Stimulated activated CD8-positive, alpha-beta memory T cell treated with anti-CD3 and anti-CD28 coated beads, Interleukin-7, amount 100 ng/mL, for 4 hours (primary cell): ENCODE measurements around the gene HIGD1A.
"Not testable (repeated sequence)": the region's sequence is repeated elsewhere in the genome, so short reads cannot be mapped to it uniquely, and the experiment has no call there.

Source experiments
- DNase-seq, 2 donors: peaks; one replicate each; pipeline ENCODE4 v3.0.0-alpha.2; 2020; ENCODE audit warnings: low read depth in 2 of 2

The HIGD1A gene

GRCh38 chr3:42829083-42829627 lies 24.9 kb upstream of the HIGD1A start:
- DNase-seq = no peak

GRCh38 chr3:42827654-42828053 lies 23.4 kb upstream of the HIGD1A start:
- DNase-seq = no peak

DNA sequence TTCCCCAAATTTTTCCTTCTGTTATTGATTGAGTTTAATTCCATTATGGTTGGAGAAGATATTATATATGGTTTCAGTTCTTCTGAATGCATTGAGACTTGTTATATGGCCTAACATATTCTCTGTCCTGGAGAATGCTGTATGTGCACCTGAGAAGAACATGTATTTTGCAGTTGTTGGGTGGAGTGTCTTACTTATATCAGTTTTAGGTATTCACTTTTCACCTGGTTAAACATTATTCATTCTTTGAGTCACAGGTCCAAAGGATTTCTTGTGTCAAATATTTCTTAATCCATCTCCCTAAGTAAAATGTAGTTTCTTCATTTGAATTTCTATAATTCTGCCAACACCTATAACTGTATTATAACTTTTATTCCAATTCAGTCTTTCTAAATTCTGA lies 22.7 kb upstream of the HIGD1A start:
- no peak for DNase-seq

- DNase-seq = no peak
Observed at GRCh38 chr3:42826141-42826540, 21.9 kb upstream of the HIGD1A start.

GRCh38 chr3:42823351-42823750 lies 19.1 kb upstream of the HIGD1A start:
- no peak for DNase-seq

DNA sequence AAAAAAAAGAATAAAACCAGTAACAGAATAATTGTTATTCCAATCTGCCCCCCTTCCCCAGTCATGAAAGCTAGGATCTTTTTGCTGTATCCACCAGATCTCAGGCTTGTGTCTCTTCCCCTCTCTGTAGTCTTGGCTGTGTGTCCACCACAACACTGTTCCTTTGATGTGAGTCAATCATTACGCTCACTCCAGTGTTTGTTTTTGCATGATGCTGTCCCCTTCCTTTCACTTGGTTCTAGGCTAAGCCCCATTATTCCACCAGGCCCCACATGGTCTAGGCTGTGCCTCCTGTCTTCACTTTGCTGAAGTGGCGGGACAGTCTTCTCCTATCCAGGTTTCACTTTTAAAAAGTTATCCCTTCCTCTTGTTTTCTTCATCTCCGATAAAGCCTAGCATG lies 18.5 kb upstream of the HIGD1A start:
- DNase-seq = no peak

GRCh38 chr3:42820746-42821051 lies 16.4 kb upstream of the HIGD1A start:
- no peak for DNase-seq

DNA sequence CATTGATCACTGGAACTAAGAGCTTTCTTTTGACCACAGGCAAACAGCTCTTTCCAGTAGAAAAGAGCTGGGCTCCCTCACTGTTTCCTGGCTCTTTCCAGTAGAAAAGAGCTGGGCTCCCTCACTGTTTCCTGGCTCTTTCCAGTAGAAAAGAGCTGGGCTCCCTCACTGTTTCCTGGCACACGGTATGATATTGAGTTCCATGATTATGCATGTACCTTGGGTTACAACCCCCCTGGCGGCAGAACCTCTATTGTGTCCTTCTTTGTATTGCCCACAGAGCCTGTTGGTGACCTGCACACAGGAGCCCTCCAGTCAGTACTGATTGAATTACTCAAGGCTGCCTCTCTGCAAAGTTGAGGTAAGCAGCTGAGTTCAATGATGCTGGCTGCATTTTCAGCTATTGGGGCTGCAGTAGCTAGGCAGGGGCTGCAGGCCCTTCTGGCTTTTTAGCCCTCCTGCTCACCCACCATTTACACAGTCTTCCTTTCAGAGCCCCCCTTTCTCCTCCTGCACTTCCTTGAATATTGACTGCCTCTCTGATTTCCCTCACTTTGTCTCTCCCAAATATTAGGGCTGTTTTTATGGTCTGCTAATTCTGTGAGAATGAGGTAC lies 15.2 kb upstream of the HIGD1A start:
- no peak for DNase-seq

- no peak for DNase-seq
Observed at GRCh38 chr3:42815826-42816225, 11.5 kb upstream of the HIGD1A start.

DNA sequence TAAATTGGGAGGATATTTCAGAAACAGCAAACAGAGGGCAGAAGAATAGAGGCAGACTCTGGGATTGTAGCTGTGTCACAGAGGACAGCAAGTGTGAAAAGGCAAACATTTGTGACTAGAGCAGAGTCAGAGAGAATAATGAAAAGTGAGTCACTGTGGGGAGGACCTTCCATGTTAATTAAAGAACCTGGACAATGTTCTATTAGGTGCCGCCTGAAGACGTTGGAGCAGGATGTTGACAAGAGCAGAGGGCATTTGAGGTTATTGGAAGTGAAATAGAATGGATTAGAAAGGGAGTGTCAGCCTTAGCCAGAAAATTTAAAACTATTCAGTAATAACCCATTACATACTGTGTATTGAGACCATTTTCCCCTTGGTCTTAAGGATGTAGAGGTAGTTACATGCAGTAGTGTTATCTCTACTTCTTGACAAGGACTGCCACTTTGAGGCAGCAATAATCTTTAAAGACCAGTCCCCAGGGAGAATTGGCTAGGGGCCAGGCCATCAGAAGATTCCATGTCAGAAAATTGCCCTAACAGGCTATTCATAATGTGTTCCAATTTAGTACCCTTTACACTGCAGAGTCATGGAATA lies 10.7 kb upstream of the HIGD1A start:
- no peak for DNase-seq

GRCh38 chr3:42814246-42814645 lies 10.0 kb upstream of the HIGD1A start:
- no peak for DNase-seq

DNA sequence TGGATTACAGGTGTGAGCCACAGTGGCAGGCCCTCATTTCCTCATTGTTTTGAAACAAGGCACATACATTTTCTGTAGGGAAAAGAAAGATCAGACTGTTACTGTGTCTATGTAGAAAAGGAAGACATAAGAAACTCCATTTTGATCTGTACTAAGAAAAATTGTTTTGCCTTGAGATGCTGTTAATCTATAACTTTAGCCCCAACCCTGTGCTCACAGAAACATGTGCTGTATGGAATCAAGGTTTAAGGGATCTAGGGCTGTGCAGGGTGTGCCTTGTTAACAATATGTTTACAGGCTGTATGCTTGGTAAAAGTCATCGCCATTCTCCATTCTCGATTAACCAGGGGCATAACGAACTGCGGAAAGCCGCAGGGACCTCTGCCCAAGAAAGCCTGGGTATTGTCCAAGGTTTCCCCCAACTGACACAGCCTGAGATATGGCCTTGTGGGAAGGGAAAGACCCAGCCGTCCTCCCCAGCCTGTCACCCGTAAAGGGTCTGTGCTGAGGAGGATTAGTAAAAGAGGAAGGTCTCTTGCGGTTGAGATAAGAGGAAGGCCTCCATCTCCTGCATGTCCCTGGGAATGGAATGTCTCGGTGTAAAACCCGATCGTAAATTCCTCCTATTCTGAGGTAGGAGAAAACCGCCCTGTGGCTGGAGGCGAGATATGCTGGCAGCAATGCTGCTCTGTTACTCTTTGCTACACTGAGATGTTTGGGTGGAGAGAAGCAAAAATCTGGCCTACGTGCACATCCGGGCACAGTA lies 7.0 kb upstream of the HIGD1A start:
- DNase-seq = not testable (repeated sequence)

- DNase-seq = not testable (repeated sequence)
Observed at GRCh38 chr3:42810706-42811105, 6.4 kb upstream of the HIGD1A start.

DNA sequence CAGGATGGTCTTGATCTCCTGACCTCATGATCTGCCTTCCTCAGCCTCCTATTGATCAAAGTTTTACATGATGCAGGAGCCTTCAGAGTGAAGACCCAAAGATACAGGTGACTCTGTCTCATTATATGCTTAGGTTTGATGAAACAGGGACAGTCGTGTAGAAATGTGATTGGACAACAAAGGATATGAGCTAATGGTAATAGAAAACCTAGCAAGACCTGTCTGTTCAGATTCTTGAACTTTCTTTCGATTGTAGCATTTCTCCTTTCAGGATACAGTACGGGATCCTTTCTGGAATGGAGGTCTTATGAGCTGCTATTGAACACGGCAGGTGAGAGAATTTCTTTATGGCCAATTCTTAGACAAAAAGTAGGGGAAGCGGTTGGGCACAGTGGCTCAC lies 4.9 kb upstream of the HIGD1A start, which contains the start of gene ACKR2:
Gene ACKR2, plus strand, starts transcription at position 244 of the 400 bp plus-strand sequence. CDS start 55,058 bp downstream, outside the sequence.
- DNase-seq = no peak

DNA sequence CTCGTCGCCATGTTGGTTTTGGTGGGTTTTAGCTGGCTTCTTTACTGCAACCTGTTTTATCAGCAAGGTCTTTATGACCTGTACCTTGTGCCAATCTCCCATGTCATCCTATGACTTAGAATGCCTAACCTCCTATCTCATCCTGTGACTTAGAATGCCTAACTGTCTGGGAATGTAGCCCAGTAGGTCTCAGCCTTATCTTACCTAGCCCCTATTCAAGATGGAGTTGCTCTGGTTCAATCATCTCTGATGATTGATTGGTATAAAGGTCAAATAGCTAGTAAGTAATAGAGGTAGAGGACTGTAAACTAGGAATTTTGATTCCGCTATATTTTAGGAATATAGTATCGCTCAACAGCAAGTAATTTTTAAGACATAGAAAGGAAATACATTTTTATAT lies 3.6 kb upstream of the HIGD1A start:
- DNase-seq = no peak

GRCh38 chr3:42805141-42805821 lies 991 bp upstream of the HIGD1A start:
- DNase-seq = no peak

DNA sequence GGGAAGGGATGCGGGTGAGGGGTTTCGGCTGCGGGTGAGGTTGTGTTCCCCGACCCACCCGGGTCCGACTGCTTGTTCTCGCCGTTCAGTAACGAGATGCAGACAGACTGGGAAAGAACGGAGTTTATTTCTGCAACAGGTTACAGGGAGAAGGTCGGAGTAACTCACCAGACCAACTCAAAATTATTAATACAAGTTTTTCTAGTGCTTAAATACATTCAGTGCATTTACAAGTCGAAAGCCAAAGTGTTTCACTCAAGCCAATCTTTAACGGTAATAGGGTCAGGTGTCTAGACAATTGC lies 492 bp upstream of the HIGD1A start:
- no peak for DNase-seq

DNA sequence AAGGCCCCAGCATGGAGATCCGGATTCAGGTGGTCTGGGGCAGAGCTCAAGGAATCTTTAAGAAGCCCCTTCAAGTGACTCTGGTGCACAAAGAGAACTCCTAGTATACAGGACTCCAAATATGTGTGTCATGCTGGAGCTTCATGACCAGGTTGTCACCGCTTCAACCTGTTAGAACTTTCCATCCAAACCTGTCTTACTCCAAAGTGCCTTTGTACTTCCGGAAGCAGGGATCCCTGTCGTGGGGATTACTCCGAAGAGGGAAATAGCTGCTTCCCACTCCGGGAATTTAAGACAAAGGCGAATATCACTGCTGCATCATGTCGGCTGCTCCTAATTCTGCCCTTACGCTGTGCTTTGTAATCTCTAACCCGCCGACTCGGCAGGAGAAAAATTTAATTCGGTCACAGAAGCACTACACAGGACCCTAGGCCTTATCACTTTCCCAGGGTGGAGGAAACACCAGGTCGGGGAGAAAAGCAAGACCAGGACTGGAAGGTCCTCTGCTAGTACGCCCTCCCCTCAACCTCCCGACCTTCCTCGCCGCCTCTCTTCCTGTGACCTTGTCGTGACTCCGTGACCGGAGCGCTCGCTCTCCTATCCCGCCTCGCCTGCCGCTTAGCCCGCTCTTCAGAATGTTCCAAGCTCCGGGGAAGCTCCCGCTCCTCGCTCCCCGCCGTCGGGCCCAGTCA lies 730 bp downstream of the HIGD1A start:
- peak in 1 of 2 donors; percentile 3 for DNase-seq

DNA sequence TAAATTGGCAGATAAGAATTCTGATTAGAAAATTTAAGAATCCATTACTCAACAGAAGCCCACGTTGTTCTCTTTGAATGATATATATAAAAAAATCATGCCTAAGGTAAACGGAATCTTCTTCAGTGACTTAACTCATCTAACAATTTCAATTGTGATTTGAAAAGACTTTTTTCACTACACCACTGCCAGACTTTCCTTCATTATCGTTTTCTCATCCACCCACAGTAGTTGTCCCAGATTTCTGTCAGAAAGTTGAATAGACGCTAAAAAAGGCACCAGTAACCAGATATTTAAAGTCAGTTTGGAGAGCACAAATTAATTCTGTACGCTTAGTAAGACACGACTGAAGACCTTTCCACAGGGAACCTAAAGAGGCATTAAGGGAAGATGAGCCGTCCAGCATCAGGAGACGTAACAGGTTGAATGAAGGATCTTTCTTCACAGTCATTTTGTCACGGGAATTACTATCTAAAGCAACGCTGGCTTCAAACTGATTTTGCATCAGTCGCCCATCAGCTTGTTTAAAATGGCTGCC lies 1.3 kb downstream of the HIGD1A start:
- no peak for DNase-seq

DNA sequence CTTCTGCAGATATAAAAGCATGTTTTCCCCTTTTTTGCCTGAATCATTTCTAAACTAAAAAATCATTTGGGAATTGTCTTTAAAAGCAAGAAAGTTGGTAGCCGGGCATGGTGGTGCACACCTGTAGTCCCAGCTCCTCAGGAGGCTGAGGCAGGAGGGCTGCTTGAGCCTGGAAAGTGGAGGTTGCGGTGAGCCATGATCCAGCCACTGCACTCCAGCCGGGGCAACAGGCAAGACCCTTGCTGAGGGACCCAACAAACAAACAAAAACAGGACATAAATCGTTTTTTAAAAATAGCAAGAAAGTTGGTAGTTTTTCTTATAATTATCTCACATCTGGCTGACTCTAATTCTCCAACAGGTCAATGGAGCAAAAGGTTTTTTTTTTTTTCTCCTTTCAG lies 2.5 kb downstream of the HIGD1A start:
- no peak for DNase-seq

DNA sequence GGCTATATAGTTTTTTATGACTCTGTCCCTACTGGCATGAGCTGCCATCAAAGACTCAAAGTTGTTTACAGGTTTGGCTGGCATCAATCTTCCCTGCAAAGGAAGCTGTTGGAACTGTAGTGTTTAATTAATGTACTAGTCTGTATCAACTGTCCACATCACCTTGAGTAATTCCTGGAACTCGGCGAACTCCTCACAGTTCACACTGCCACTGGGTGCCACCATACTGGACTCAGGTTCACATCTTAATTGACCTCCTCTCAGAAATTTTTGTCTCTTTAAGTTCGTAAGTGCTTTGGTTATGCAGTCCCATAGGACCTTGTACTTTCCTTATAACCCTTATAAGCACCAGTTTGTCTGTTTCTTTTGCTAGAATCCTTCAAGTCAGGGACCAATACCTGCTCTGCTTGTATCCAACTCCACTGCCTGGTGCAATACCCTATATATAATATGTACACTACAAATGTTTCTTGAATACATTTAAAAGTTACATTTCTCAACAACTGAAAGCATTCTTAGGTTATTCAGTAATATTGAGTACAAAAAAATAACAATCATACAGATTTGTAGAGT lies 3.2 kb downstream of the HIGD1A start:
- no peak for DNase-seq
